ENCODE data around the gene ZNF585A.
"Not testable (repeated sequence)": the region's sequence is repeated elsewhere in the genome, so short reads cannot be mapped to it uniquely, and the experiment has no call there.

ZNF585A gene

GRCh38 chr19:37165635-37166034 lies 6.9 kb downstream of the ZNF585A start:
- DNase-seq (ENCODE audit: insufficient read length, low spot score) (no peak), FAIRE-seq (no peak)
- no peak for TF ChIP-seq POLR2A (IDR thresholded peaks at IDR 0.05; ENCODE audit: low read depth, low read length)
- TF ChIP-seq POLR2AphosphoS5 (IDR thresholded peaks at IDR 0.05; ENCODE audit: low read depth, low read length) = no peak
- no peak for TF ChIP-seq PAX5 (IDR thresholded peaks at IDR 0.05; ENCODE audit: insufficient read depth, low read length, severe bottlenecking)
- TF ChIP-seq SPI1 (IDR thresholded peaks at IDR 0.05; ENCODE audit: low read depth, low read length) = no peak
- no peak for TF ChIP-seq TAF1 (IDR thresholded peaks at IDR 0.05; ENCODE audit: low read depth, low read length)
- no peak for TF ChIP-seq POU2F2 (IDR thresholded peaks at IDR 0.05; ENCODE audit: low read depth, low read length)

DNA sequence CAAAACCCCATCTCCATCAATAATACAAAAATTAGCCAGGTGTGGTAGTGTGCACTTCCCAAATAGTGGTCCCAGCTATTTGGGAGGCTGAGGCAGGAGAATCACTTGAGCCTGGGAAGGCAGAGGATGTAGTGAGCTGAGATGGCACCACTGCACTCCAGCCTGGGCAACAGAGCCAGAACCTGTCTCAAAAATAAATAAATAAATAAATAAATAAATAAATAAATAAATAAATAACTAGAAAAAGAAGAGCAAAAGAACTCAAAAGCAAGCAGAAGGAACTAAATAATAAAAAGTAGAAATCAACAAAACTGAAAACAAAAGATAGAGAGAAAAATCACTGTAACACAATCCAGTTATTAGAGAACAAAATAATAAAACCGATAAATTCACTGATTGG lies 12.3 kb downstream of the ZNF585A start:
- FAIRE-seq (no peak), DNase-seq (ENCODE audit: insufficient read length, low spot score) (no peak)
- no peak for TF ChIP-seq PAX5 (IDR thresholded peaks at IDR 0.05; ENCODE audit: insufficient read depth, low read length, severe bottlenecking)
- TF ChIP-seq POLR2A (IDR thresholded peaks at IDR 0.05; ENCODE audit: low read depth, low read length) = no peak
- TF ChIP-seq POU2F2 (IDR thresholded peaks at IDR 0.05; ENCODE audit: low read depth, low read length) = no peak
- TF ChIP-seq SPI1 (IDR thresholded peaks at IDR 0.05; ENCODE audit: low read depth, low read length) = no peak
- no peak for TF ChIP-seq POLR2AphosphoS5 (IDR thresholded peaks at IDR 0.05; ENCODE audit: low read depth, low read length)
- TF ChIP-seq TAF1 (IDR thresholded peaks at IDR 0.05; ENCODE audit: low read depth, low read length) = no peak

DNA sequence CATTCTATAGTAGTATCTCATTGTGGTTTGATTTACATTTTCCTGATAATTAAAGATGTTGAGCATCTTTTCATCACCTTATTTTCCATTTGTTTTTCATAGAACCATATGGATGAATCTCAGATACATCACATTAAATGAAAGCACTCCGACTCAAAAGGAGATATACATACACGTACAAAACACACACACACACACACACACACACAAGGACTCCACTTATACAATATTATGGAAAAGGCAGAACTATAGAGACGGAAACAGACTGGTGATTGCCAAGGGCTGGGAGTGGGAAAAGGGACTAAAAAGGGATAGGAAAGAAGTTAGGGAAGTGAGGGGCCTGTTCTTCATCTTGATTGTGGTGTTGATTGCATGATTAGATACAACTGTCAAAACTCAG lies 24.3 kb downstream of the ZNF585A start:
- TF ChIP-seq SPI1 (IDR thresholded peaks at IDR 0.05; ENCODE audit: low read depth, low read length) (no peak), POLR2AphosphoS5 (IDR thresholded peaks at IDR 0.05; ENCODE audit: low read depth, low read length) (no peak), POU2F2 (IDR thresholded peaks at IDR 0.05; ENCODE audit: low read depth, low read length) (no peak), TAF1 (IDR thresholded peaks at IDR 0.05; ENCODE audit: low read depth, low read length) (no peak), PAX5 (IDR thresholded peaks at IDR 0.05; ENCODE audit: insufficient read depth, low read length, severe bottlenecking) (no peak), POLR2A (IDR thresholded peaks at IDR 0.05; ENCODE audit: low read depth, low read length) (no peak)
- DNase-seq (ENCODE audit: insufficient read length, low spot score) = no peak
- no peak for FAIRE-seq

- TF ChIP-seq PAX5 (IDR thresholded peaks at IDR 0.05; ENCODE audit: insufficient read depth, low read length, severe bottlenecking) (no peak), SPI1 (IDR thresholded peaks at IDR 0.05; ENCODE audit: low read depth, low read length) (no peak), POU2F2 (IDR thresholded peaks at IDR 0.05; ENCODE audit: low read depth, low read length) (no peak), POLR2AphosphoS5 (IDR thresholded peaks at IDR 0.05; ENCODE audit: low read depth, low read length) (no peak), TAF1 (IDR thresholded peaks at IDR 0.05; ENCODE audit: low read depth, low read length) (no peak), POLR2A (IDR thresholded peaks at IDR 0.05; ENCODE audit: low read depth, low read length) (no peak)
- no peak for DNase-seq (ENCODE audit: insufficient read length, low spot score)
- FAIRE-seq = no peak
Observed at GRCh38 chr19:37136111-37136510, 36.4 kb downstream of the ZNF585A start.

DNA sequence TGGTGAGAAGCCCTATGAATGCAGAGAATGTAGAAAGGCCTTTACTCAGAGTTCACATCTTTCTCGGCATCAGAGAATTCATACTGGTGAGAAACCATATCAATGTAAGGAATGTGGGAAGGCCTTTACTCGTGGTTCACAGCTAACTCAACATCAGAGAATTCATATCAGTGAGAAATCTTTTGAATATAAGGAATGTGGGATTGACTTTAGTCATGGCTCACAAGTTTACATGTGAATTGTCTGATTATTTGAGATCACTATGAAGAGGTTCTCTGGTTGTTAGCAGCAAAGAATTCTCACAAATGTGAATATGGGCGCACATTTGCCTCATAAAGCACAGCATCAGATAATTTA lies 43.7 kb downstream of the ZNF585A start:
- TF ChIP-seq PAX5 (IDR thresholded peaks at IDR 0.05; ENCODE audit: insufficient read depth, low read length, severe bottlenecking) = no peak
- TF ChIP-seq POLR2AphosphoS5 (IDR thresholded peaks at IDR 0.05; ENCODE audit: low read depth, low read length) = no peak
- no peak for TF ChIP-seq POLR2A (IDR thresholded peaks at IDR 0.05; ENCODE audit: low read depth, low read length)
- TF ChIP-seq SPI1 (IDR thresholded peaks at IDR 0.05; ENCODE audit: low read depth, low read length) = no peak
- no peak for TF ChIP-seq POU2F2 (IDR thresholded peaks at IDR 0.05; ENCODE audit: low read depth, low read length)
- no peak for TF ChIP-seq TAF1 (IDR thresholded peaks at IDR 0.05; ENCODE audit: low read depth, low read length)
- FAIRE-seq (no peak), DNase-seq (ENCODE audit: insufficient read length, low spot score) (no peak)

GRCh38 chr19:37127999-37128820 lies 44.3 kb downstream of the ZNF585A start:
- FAIRE-seq (no peak), DNase-seq (ENCODE audit: insufficient read length, low spot score) (no peak)
- no peak for TF ChIP-seq TAF1 (IDR thresholded peaks at IDR 0.05; ENCODE audit: low read depth, low read length)
- no peak for TF ChIP-seq SPI1 (IDR thresholded peaks at IDR 0.05; ENCODE audit: low read depth, low read length)
- no peak for TF ChIP-seq POU2F2 (IDR thresholded peaks at IDR 0.05; ENCODE audit: low read depth, low read length)
- TF ChIP-seq POLR2AphosphoS5 (IDR thresholded peaks at IDR 0.05; ENCODE audit: low read depth, low read length) = no peak
- TF ChIP-seq PAX5 (IDR thresholded peaks at IDR 0.05; ENCODE audit: insufficient read depth, low read length, severe bottlenecking) = no peak

DNA sequence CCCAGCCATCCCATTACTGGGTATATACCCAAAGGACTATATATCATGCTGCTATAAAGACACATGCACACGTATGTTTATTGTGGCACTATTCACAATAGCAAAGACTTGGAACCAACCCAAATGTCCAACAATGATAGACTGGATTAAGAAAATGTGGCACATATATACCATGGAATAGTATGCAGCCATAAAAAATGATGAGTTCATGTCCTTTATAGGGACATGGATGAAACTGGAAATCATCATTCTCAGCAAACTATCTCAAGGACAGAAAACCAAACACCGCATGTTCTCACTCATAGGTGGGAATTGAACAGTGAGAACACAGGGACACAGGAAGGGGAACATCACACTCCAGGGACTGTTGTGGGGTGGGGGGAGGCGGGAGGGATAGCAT lies 50.4 kb downstream of the ZNF585A start:
- not testable (repeated sequence) for FAIRE-seq

GRCh38 chr19:37114001-37114400 lies 58.5 kb downstream of the ZNF585A start:
- FAIRE-seq = no peak
- no peak for TF ChIP-seq TAF1 (IDR thresholded peaks at IDR 0.05; ENCODE audit: low read depth, low read length)
- no peak for TF ChIP-seq POLR2AphosphoS5 (IDR thresholded peaks at IDR 0.05; ENCODE audit: low read depth, low read length)
- TF ChIP-seq POU2F2 (IDR thresholded peaks at IDR 0.05; ENCODE audit: low read depth, low read length) = no peak
- TF ChIP-seq SPI1 (IDR thresholded peaks at IDR 0.05; ENCODE audit: low read depth, low read length) = no peak
- no peak for TF ChIP-seq PAX5 (IDR thresholded peaks at IDR 0.05; ENCODE audit: insufficient read depth, low read length, severe bottlenecking)
- TF ChIP-seq POLR2A (IDR thresholded peaks at IDR 0.05; ENCODE audit: low read depth, low read length) = no peak
- no peak for DNase-seq (ENCODE audit: insufficient read length, low spot score)

More for the DNA sequence above, 50.4 kb downstream of the ZNF585A start:
- not testable (repeated sequence) for DNase-seq (ENCODE audit: insufficient read length, low spot score)

GRCh38 chr19:37111753-37112152 lies 60.7 kb downstream of the ZNF585A start:
- DNase-seq (ENCODE audit: insufficient read length, low spot score); FAIRE-seq: not testable (repeated sequence)

GRCh38 chr19:37104135-37104534 lies 68.4 kb downstream of the ZNF585A start:
- FAIRE-seq; DNase-seq (ENCODE audit: insufficient read length, low spot score): not testable (repeated sequence)
